Adrenal gland (tissue), 12 donors: ENCODE results near the gene SDK1. TPM values are rescaled to one million over a fixed set of nuclear protein-coding genes. Genes with fewer than 3 reads are reported as not detected.

Experiments used
- DNase-seq, 7 donors: peaks; one replicate each; pipeline ENCODE4 v3.0.0-alpha.2; 2019 to 2020
- H3K27ac ChIP-seq, 5 donors: fragments of 200-600 bp; sonication (generic) in 4 of 5; 1 replicate in 3 of 5; 2 replicates in 2 of 5; pipeline versions ENCODE4 v1.5.1 to v1.8.0; 2016 to 2020; ENCODE audit warnings: mild to moderate bottlenecking in 1 of 5
- H3K27me3 ChIP-seq: fragments of 200-600 bp; 2 replicates; pipeline ENCODE4 v1.8.0; 2021
- H3K36me3 ChIP-seq, 2 donors: fragments of 200-600 bp; replicated peaks in 1 of 2; 1 replicate in 1 of 2; 2 replicates in 1 of 2; pipeline versions ENCODE4 v1.5.1 to v1.8.0; 2018 to 2022
- H3K4me1 ChIP-seq, 2 donors: fragments of 200-600 bp; replicated peaks in 1 of 2; 1 replicate in 1 of 2; 2 replicates in 1 of 2; pipeline versions ENCODE4 v1.5.1 to v1.8.0; 2018 to 2021
- H3K4me3 ChIP-seq, 4 donors: fragments of 200-600 bp; sonication (generic) in 3 of 4; one replicate each; pipeline ENCODE4 v1.5.1; 2016 to 2018
- H3K9me3 ChIP-seq, 3 donors: fragments of 200-600 bp; sonication (generic) in 1 of 3; replicated peaks in 1 of 3; 1 replicate in 2 of 3; 2 replicates in 1 of 3; pipeline versions ENCODE4 v1.5.1 to v1.8.0; 2016 to 2021
- CTCF ChIP-seq, 6 experiments: fragments of 450-650 bp in 4 of 6; fragments of 200-600 bp in 2 of 6; sonication (generic) in 1 of 6; IDR thresholded peaks; 1 replicate in 5 of 6; 2 replicates in 1 of 6; pipeline versions ENCODE4 v1.5.1 to v1.8.0; 2016 to 2021; ENCODE audit warnings: antibody characterized with exemption in 6 of 6, mild to moderate bottlenecking in 2 of 6, moderate library complexity in 1 of 6
- POLR2A ChIP-seq, 2 donors: fragments of 450-650 bp; IDR thresholded peaks; one replicate each; pipeline ENCODE4 v1.6.1; 2017; ENCODE audit warnings: antibody characterized with exemption in 2 of 2, mild to moderate bottlenecking in 2 of 2, moderate library complexity in 1 of 2
- WGBS, 4 donors: extraction: QIAGEN DNeasy Blood & Tissue Kit in 2 of 4; methylation state at CpG; one replicate each; pipeline versions ENCODE4 v1.1.5 to v1.1.7; 2013 to 2017; 5-methylcytosine and 5-hydroxymethylcytosine counted together
- intact Hi-C, 2 donors: fragments of 100-400 bp; cut with DNase I; formaldehyde crosslinking; loops; one replicate each; pipeline versions ENCODE4 v1.14.1 to v1.15.0; 2022 to 2023
- polyA plus RNA-seq, 3 donors: library from polyadenylated mRNA; stranded (reverse); fragments of 200-250 nt in 2 of 3; fragments of 350-450 nt in 1 of 3; fragmentation: Illumina TruSeq in 1 of 3; extraction: RNeasy Lipid Tissue Mini Kit (QIAGEN cat#74804) in 1 of 3; gene quantifications; one replicate each; pipeline ENCODE4 v1.2.3, GENCODE V29; 2013 to 2014
- total RNA-seq, 9 donors: library from RNA; depleted of rRNA in 4 of 9; stranded (reverse); fragments of >200 nt in 4 of 9; fragments of 120-200 nt in 1 of 9; fragmentation: NEBNext Ultra II Directional in 1 of 9; extraction: Animal tissue kit (Norgen Biotek cat#: 25700) in 1 of 9; gene quantifications; one replicate each; pipeline versions ENCODE4 v1.1.0 to v1.2.4, GENCODE V29; 2013 to 2023
- donor health status: healthy with polysubstance abuse.
- donor health status: Bipolar disorder and iron deficiency.
- donor health status: DM: yes; HTN: yes; CAD: no.
- donor health status: DM: no; HTN: no; CAD: no.
- donor health status: DM: no; HTN: no; CAD: no.
- donor health status: DM: yes; HTN: yes; CAD: no.

SDK1 gene
- total and polyA plus RNA-seq, 12 donors, result 0.50 to 3.6 (median 1.5) TPM

GRCh38 chr7:4083513-4083912 lies 782.5 kb downstream of the SDK1 start:
- Histone ChIP-seq H3K9me3 (no peaks in the 10 kb centered on the region), H3K4me1 (no peaks in the 10 kb centered on the region), H3K27ac (no peak overlapping the region), H3K27me3 (no peaks in the 10 kb centered on the region), H3K4me3 (no peak overlapping the region), H3K36me3 (no peaks in the 10 kb centered on the region)
- DNase-seq, result no peak
- intact Hi-C loops, result no loop called here
- TF ChIP-seq CTCF (IDR thresholded peaks at IDR 0.05) (no peak), POLR2A (IDR thresholded peaks at IDR 0.05) (no peak)
- 73 to 95% (median 83%) methylated on average over 1 of the region's 1 CpG for WGBS, 4 donors

GRCh38 chr7:4084271-4084670 lies 783.2 kb downstream of the SDK1 start:
- TF ChIP-seq CTCF (IDR thresholded peaks at IDR 0.05) (no peak), POLR2A (IDR thresholded peaks at IDR 0.05) (no peak)
- H3K9me3 ChIP-seq, result no peaks in the 10 kb centered on the region
- 78 to 92% (median 87%) methylated on average over 6 of the region's 6 CpGs for WGBS, 4 donors
- H3K27me3 ChIP-seq, result no peaks in the 10 kb centered on the region
- no peak for DNase-seq
- intact Hi-C loops, result no loop called here
- H3K4me3 ChIP-seq, result no peak overlapping the region
- no peak overlapping the region for H3K27ac ChIP-seq
- no peaks in the 10 kb centered on the region for H3K4me1 ChIP-seq
- no peaks in the 10 kb centered on the region for H3K36me3 ChIP-seq

GRCh38 chr7:4085937-4086691 lies 785.1 kb downstream of the SDK1 start:
- H3K4me1 ChIP-seq, result no peaks in the 10 kb centered on the region
- H3K4me3 ChIP-seq, result no peak overlapping the region
- H3K36me3 ChIP-seq, result no peaks in the 10 kb centered on the region
- intact Hi-C loops, result no loop called here
- TF ChIP-seq CTCF (IDR thresholded peaks at IDR 0.05) (no peak), POLR2A (IDR thresholded peaks at IDR 0.05) (no peak)
- H3K27ac ChIP-seq, result no peak overlapping the region
- DNase-seq, result no peak
- 77 to 83% (median 79%) methylated on average over 10 to 12 of the region's 12 CpGs for WGBS, 4 donors
- H3K27me3 ChIP-seq, result no peaks in the 10 kb centered on the region
- no peaks in the 10 kb centered on the region for H3K9me3 ChIP-seq

GRCh38 chr7:4086723-4087122 lies 785.7 kb downstream of the SDK1 start:
- intact Hi-C loops, result no loop called here
- no peaks in the 10 kb centered on the region for H3K27me3 ChIP-seq
- H3K9me3 ChIP-seq, result no peaks in the 10 kb centered on the region
- 80 to 100% (median 90%) methylated on average over 1 of the region's 1 CpG for WGBS, 4 donors
- no peaks in the 10 kb centered on the region for H3K4me1 ChIP-seq
- no peaks in the 10 kb centered on the region for H3K36me3 ChIP-seq
- no peak for DNase-seq
- no peak overlapping the region for H3K27ac ChIP-seq
- H3K4me3 ChIP-seq, result no peak overlapping the region
- TF ChIP-seq POLR2A (IDR thresholded peaks at IDR 0.05), result no peak
- TF ChIP-seq CTCF (IDR thresholded peaks at IDR 0.05), result no peak
